Mesothelial cell of epicardium (in vitro differentiated cells): ENCODE measurements around the gene C9orf72. TPM values are rescaled to one million over a fixed set of nuclear protein-coding genes. Genes with fewer than 3 reads are reported as not detected.
A peak's percentile ranks its signal among the peaks of the same experiment; 100 is the strongest.

Source experiments
- DNase-seq, 2 experiments: peaks; one replicate each; pipeline ENCODE4 v3.0.0; 2021; ENCODE audit warnings: low spot score in 2 of 2; ENCODE audit not compliant: unreplicated experiment in 2 of 2
- H3K27ac Mint-ChIP-seq: 2 replicates; pipeline ENCODE4 v1.8.0; 2021; ENCODE audit warnings: mixed read lengths
- H3K27me3 Mint-ChIP-seq: 2 replicates; pipeline ENCODE4 v1.8.0; 2021; ENCODE audit warnings: low read depth, mixed read lengths
- H3K36me3 Mint-ChIP-seq: 2 replicates; pipeline ENCODE4 v1.8.0; 2021; ENCODE audit warnings: mixed read lengths
- H3K4me1 Mint-ChIP-seq: 2 replicates; pipeline ENCODE4 v1.8.0; 2021; ENCODE audit warnings: mixed read lengths
- H3K4me3 Mint-ChIP-seq: 2 replicates; pipeline ENCODE4 v1.8.0; 2021; ENCODE audit warnings: mild to moderate bottlenecking, moderate library complexity, mixed read lengths
- H3K9me3 Mint-ChIP-seq: 2 replicates; pipeline ENCODE4 v1.8.0; 2021; ENCODE audit warnings: mixed read lengths
- CTCF ChIP-seq: fragments of 200-600 bp; sonication (generic); IDR thresholded peaks from one replicate; pipeline ENCODE4 v1.5.0; 2021; ENCODE audit warnings: antibody characterized with exemption; ENCODE audit not compliant: unreplicated experiment
- total RNA-seq: library from RNA; stranded (reverse); gene quantifications from 3 replicates; pipeline ENCODE4 v1.2.1, GENCODE V29; 2021

The C9orf72 gene
- total RNA-seq, 1 donor from 2014 or later, result 22.0 TPM

- Mint-ChIP-seq H3K27ac (no peak overlapping the region), H3K27me3 (peaks cover 6% of the 10 kb centered on the region), H3K4me1 (no peaks in the 10 kb centered on the region), H3K9me3 (peaks cover 5% of the 10 kb centered on the region), H3K36me3 (peaks cover 2% of the 10 kb centered on the region), H3K4me3 (no peak overlapping the region)
- no peak for DNase-seq
- TF ChIP-seq CTCF, result no peak
Measured at GRCh38 chr9:27610622-27611021, 37.3 kb upstream of the C9orf72 start.

GRCh38 chr9:27602954-27603353 is 29.7 kb upstream of the C9orf72 start:
- Mint-ChIP-seq H3K36me3 (no peaks in the 10 kb centered on the region), H3K4me3 (no peak overlapping the region), H3K27ac (peak overlapping the region; percentile 69), H3K9me3 (no peaks in the 10 kb centered on the region), H3K4me1 (peaks cover 18% of the 10 kb centered on the region), H3K27me3 (no peaks in the 10 kb centered on the region)
- DNase-seq, result no peak
- TF ChIP-seq CTCF, result no peak

GRCh38 chr9:27602142-27602861 is 29.0 kb upstream of the C9orf72 start:
- no peaks in the 10 kb centered on the region for H3K9me3 Mint-ChIP-seq
- TF ChIP-seq CTCF, result no peak
- peaks cover 18% of the 10 kb centered on the region for H3K4me1 Mint-ChIP-seq
- peak overlapping the region; percentile 69 for H3K27ac Mint-ChIP-seq
- no peak for DNase-seq
- H3K27me3 Mint-ChIP-seq, result no peaks in the 10 kb centered on the region
- no peak overlapping the region for H3K4me3 Mint-ChIP-seq
- no peaks in the 10 kb centered on the region for H3K36me3 Mint-ChIP-seq

GRCh38 chr9:27601396-27601795 is 28.1 kb upstream of the C9orf72 start:
- DNase-seq, result no peak
- Mint-ChIP-seq H3K36me3 (no peaks in the 10 kb centered on the region), H3K4me3 (no peak overlapping the region), H3K9me3 (no peaks in the 10 kb centered on the region), H3K4me1 (peaks cover 18% of the 10 kb centered on the region), H3K27me3 (no peaks in the 10 kb centered on the region), H3K27ac (no peak overlapping the region)
- no peak for TF ChIP-seq CTCF

GRCh38 chr9:27600256-27600655 is 27.0 kb upstream of the C9orf72 start:
- no peaks in the 10 kb centered on the region for H3K9me3 Mint-ChIP-seq
- H3K4me1 Mint-ChIP-seq, result peaks cover 18% of the 10 kb centered on the region
- H3K27ac Mint-ChIP-seq, result no peak overlapping the region
- H3K27me3 Mint-ChIP-seq, result no peaks in the 10 kb centered on the region
- no peak for DNase-seq
- H3K4me3 Mint-ChIP-seq, result no peak overlapping the region
- TF ChIP-seq CTCF, result no peak
- no peaks in the 10 kb centered on the region for H3K36me3 Mint-ChIP-seq
